ENCODE measurements around the gene FCSK.

DNA sequence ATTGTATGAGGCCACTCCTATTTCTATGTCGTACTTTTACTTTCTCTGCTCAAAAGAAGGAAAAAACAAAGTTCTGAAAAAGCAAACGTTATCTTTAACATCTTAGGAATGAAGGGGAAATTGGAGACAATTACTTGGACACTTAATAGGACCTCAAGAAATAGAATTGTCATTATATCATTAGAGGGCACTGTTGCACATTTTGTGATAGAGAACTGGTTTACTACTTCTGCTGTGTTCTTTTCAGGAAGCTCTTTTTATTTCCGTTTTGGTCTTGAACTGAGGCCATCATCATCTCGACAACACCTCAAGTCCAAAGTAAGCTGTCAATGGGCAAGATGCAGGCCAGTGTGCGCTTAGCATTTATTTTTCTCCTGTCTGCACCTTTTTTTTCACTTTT lies 54.4 kb downstream of the FCSK start:
- TF ChIP-seq, protein P1, sequence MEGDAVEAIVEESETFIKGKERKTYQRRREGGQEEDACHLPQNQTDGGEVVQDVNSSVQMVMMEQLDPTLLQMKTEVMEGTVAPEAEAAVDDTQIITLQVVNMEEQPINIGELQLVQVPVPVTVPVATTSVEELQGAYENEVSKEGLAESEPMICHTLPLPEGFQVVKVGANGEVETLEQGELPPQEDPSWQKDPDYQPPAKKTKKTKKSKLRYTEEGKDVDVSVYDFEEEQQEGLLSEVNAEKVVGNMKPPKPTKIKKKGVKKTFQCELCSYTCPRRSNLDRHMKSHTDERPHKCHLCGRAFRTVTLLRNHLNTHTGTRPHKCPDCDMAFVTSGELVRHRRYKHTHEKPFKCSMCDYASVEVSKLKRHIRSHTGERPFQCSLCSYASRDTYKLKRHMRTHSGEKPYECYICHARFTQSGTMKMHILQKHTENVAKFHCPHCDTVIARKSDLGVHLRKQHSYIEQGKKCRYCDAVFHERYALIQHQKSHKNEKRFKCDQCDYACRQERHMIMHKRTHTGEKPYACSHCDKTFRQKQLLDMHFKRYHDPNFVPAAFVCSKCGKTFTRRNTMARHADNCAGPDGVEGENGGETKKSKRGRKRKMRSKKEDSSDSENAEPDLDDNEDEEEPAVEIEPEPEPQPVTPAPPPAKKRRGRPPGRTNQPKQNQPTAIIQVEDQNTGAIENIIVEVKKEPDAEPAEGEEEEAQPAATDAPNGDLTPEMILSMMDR (IDR thresholded peaks at IDR 0.05): no peak
- no peak for TF ChIP-seq POLR2A (IDR thresholded peaks at IDR 0.05)

Measured in testis (tissue), 2 donors.